AG09319 (cell line): ENCODE measurements around the gene KLHL1.

Source experiments
- DNase-seq: peaks from one replicate; pipeline ENCODE4 v3.0.0-alpha.2; 2010; ENCODE audit warnings: low read depth; ENCODE audit errors: extremely low read depth
- TF ChIP-seq, protein P1 (sequence below): IDR thresholded peaks from 2 replicates; pipeline ENCODE4 v1.5.1; 2011; ENCODE audit warnings: low read depth, mild to moderate bottlenecking, inconsistent platforms, low read length, moderate library complexity

KLHL1 gene

DNA sequence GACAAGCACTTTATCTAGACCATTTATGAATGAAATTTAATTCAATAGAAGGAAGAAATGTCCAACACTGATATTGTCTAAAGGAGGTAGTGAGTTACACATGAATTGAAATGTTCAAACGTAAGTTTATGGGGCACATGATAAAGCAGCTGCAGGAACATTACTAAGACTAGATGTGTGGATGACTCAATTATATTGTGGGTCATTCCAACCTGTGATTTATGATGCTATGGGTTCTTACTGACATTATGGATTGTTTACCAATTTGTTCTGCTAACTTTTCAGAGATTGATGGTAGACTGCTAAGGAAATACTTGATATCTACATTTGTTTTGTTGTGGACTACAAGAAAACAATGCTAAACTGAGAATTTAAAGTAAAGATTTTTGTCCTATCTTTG lies 56.7 kb downstream of the KLHL1 start:
- TF ChIP-seq, protein P1, sequence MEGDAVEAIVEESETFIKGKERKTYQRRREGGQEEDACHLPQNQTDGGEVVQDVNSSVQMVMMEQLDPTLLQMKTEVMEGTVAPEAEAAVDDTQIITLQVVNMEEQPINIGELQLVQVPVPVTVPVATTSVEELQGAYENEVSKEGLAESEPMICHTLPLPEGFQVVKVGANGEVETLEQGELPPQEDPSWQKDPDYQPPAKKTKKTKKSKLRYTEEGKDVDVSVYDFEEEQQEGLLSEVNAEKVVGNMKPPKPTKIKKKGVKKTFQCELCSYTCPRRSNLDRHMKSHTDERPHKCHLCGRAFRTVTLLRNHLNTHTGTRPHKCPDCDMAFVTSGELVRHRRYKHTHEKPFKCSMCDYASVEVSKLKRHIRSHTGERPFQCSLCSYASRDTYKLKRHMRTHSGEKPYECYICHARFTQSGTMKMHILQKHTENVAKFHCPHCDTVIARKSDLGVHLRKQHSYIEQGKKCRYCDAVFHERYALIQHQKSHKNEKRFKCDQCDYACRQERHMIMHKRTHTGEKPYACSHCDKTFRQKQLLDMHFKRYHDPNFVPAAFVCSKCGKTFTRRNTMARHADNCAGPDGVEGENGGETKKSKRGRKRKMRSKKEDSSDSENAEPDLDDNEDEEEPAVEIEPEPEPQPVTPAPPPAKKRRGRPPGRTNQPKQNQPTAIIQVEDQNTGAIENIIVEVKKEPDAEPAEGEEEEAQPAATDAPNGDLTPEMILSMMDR = no peak
- no peak for DNase-seq

DNA sequence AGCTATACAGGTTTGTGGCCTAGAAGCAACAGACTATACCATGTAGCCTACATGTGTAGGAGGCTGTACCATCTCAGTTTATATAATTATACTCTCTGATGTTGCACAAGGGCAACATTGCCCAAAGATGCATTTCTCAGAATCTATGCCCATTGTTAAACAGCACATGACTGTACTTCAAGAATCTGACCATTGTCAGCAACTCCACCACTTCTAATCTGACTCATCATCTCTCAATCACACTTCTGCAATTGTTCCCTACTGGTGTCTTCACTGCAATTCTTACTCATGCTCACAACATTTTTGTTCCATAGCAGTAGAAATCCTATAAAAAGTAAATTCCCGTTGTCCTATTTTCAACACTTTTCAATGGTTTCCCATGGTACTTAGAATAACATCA lies 64.6 kb downstream of the KLHL1 start:
- no peak for DNase-seq

DNA sequence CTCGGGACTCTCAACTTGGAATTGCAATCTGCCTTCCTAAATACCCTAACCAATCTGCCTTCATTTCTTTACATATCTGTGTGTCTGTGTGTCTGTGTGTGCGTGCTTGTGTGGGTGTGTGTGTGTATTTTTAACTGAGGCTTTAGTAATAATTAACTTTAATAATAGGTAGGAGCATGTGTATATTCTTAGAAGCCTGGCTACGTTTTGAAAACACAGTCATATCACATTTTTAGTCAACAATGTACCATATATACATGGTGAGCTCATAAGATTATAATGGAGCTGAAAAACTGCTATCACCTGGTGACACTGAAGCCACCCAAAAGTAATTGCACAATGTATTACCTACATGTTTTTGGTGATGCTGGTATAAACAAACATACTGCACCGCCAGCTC lies 66.1 kb downstream of the KLHL1 start:
- TF ChIP-seq, protein P1 = no peak
- no peak for DNase-seq

More for the DNA sequence above, 64.6 kb downstream of the KLHL1 start:
- TF ChIP-seq, protein P1 = no peak

DNA sequence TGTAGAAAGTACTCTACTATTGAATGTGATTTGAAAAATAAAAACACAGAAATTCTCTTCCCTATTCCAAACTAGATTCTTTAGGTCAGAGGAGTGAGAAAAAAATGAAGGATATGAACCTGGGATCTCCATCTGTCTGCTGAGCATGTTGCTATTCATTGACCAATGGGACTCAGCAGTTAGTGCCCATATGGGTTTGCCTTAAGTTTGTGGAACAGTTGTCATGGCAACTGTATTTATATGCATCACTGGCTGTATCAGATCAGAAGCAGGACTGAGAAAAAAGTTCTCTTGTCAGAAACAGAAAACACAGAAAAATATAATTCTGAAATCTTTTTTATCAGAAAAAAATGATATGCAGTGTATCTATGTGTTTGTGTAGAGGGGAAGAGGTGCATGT lies 74.0 kb downstream of the KLHL1 start:
- no peak for DNase-seq
- TF ChIP-seq, protein P1 = no peak

DNA sequence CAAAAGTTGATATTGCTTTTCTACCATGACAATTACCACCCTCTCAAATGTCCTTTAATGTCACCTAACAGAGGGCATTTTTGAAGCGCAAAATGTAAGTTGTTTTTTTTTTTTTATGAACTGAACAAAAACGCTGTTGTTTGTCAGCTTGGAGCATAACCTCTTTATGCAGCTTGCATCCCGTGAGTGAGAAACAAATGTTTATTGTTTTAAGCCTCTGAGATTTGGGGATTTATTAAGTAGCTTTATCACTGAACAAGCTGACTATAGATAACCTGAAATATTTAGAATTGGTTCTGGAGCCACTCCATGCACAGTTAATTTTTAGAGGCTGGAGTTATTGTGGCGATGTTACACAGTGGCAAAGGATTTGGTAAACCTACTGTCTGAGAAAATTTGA lies 80.7 kb downstream of the KLHL1 start:
- TF ChIP-seq, protein P1 = no peak
- no peak for DNase-seq

DNA sequence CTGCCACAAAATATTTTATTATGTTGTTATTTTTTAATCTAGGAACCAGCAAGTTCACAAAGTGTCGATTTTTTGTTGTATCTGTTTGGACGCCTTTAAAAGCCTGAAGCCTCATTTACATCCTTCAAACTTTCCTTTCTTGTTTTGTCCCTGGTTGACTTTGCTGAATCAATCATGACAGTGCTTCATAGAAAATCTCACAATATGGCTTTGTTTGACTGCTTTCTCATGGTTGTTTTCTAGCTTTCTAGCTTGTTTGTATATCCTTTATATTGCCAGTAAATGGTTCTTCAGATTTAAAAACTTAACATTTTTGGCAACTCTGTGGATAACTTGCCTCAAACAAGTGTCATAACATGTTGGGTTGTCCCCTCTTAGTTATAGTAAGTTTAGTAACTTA lies 84.7 kb downstream of the KLHL1 start:
- TF ChIP-seq, protein P1 = no peak
- DNase-seq = no peak

DNA sequence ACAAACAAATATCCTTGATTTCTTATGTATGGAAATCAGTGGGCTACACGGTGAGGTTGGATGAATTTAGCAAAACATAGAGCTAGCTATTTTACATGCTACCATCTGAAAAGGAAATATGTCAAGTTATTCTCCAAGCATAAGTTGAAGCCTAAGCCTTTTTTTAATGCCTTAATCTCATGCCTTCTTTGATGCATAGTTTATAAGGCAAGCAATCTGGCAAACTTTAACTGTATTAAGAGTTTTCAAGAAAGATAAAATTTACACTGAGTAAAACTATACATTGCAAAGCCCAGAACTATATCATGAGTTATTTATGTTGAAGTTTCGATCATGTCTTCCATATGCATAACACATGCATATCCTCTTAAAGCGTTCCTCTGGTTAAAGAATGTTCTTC lies 85.6 kb downstream of the KLHL1 start:
- DNase-seq = no peak
- TF ChIP-seq, protein P1 = no peak
